GM19328 (cell line): ENCODE data around the gene OR4C12.
"Not testable (repeated sequence)": the region's sequence is repeated elsewhere in the genome, so short reads cannot be mapped to it uniquely, and the experiment has no call there.

ENCODE experiments used
- ATAC-seq: cut with Tn5 transposase; IDR thresholded peaks from one replicate; pipeline ENCODE4 v1.9.1; 2021; ENCODE audit warnings: mild to moderate bottlenecking, moderate library complexity; ENCODE audit not compliant: unreplicated experiment

The OR4C12 gene

DNA sequence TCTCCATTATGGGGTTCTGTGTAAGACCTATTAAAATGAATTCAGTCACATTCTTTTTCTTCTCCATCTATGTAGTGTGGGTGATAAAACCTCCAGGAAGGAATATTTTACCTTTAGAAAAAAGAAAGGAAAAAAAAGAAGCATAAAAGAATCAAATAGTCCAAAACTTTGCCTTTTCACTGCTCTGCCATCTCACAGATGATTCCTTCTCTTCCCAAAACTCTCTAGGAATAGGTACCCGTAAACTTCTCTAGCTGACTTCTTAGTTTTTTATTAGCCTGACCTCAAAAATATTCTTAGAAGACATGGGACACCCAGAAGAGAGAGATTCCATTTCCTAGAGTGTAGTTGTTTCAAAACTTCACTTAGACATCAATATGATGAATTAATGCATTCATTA, at the start of gene OR4C12:
TSS of gene OR4C12 (minus strand) at position 101 of the 400 bp plus-strand sequence. CDS start at position 67, 34 bp downstream.
- not testable (repeated sequence) for ATAC-seq

DNA sequence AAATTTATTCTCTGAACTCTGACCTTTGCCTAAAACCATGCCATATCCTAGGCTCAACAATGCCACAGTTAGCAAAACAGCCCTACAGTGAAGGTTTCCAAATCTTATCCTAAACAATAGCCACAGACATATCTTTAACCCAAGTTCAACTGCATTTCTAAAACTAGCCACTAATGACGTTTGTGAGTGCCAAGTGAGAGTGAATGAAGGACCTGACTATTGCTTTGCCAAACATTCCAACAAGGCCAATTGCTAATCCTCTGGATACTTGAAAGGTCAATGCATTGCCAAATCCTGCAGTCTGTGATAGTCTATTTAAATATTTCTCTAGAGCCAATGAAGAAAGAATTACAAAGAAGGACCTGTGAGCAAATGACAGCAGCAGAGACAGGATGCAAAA, 47.9 kb upstream of the OR4C12 start:
- no peak for ATAC-seq

- no peak for ATAC-seq
Observed at GRCh38 chr11:49995565-49995964, 13.2 kb upstream of the OR4C12 start.

- not testable (repeated sequence) for ATAC-seq
Observed at GRCh38 chr11:49973439-49973838, 8.9 kb downstream of the OR4C12 start.

DNA sequence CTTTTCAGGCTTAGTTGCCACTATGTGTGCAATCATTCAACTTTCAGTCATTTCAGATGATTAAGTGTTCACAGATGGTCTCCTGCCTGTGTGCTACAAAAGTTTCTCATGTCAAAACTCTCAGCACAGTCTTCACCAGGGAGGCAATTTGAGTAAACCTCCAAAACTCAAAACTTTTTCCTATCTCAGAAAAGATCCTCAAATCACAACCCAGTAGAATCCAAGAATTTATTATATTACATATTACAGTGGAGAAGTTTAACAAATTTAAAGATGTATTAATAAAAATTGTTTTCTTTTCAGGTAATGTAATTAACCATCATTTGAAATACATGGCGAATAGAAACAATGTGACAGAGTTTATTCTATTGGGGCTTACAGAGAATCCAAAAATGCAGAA, 30.2 kb downstream of the OR4C12 start, which contains the start of gene OR4C13:
TSS of gene OR4C13 (plus strand) at position 301 of the 400 bp plus-strand sequence. CDS start at position 333, 32 bp downstream.
- ATAC-seq, result no peak

DNA sequence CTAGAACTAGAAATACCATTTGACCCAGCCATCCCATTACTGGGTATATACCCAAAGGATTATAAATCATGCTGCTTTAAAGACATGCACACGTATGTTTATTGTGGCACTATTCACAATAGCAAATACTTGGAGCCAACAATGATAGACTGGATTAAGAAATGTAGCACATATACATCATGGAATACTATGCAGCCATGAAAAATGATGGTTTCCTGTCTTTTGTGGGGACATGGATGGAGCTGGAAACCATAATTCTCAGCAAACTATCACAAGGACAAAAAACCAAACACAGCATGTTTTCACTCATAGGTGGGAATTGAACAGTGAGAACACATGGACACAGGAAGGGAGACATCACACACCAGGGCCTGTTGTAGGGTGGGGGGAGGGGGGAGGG, 33.6 kb downstream of the OR4C12 start:
- not testable (repeated sequence) for ATAC-seq
